HepG2 (cell line): ENCODE measurements around the gene MLX. TPM values are rescaled to one million over a fixed set of nuclear protein-coding genes. Genes with fewer than 3 reads are reported as not detected.
"Not testable (repeated sequence)": the region's sequence is repeated elsewhere in the genome, so short reads cannot be mapped to it uniquely, and the experiment has no call there.

ENCODE experiments used
- ASH2L ChIP-seq: fragments of 300-600, 200-600 bp; sonication (generic); IDR thresholded peaks from 2 replicates; pipeline ENCODE4 v1.7.0; 2017; ENCODE audit warnings: low read depth, mild to moderate bottlenecking, moderate library complexity, mixed read lengths, low read length; ENCODE audit not compliant: insufficient read length
- HNF4A ChIP-seq: sonication (generic); formaldehyde crosslinking; IDR thresholded peaks from 2 replicates; pipeline ENCODE4 v1.4.0; 2020; ENCODE audit warnings: missing genetic modification reagents
- HNF4G ChIP-seq, 2 experiments: sonication (generic) in 1 of 2; formaldehyde crosslinking in 1 of 2; IDR thresholded peaks; 2 replicates each; pipeline versions ENCODE4 v1.4.0 to v1.6.1; 2011 to 2020; ENCODE audit warnings: borderline replicate concordance in 2 of 2, low read depth in 2 of 2, mild to moderate bottlenecking in 2 of 2, low read length in 1 of 2, missing genetic modification reagents in 1 of 2, moderate library complexity in 1 of 2
- MXI1 ChIP-seq: IDR thresholded peaks from 3 replicates; pipeline ENCODE4 v1.6.1; 2012; ENCODE audit warnings: low read depth, low read length, inconsistent platforms, borderline replicate concordance
- MYNN ChIP-seq: sonication (generic); formaldehyde crosslinking; IDR thresholded peaks from 2 replicates; pipeline ENCODE4 v1.4.0; 2020; ENCODE audit warnings: mild to moderate bottlenecking, low read depth, missing genetic modification reagents
- NR2F6 ChIP-seq, 2 experiments: IDR thresholded peaks; 2 replicates each; pipeline ENCODE4 v1.6.1; 2016; ENCODE audit warnings: antibody characterized with exemption in 1 of 2, mild to moderate bottlenecking in 1 of 2
- PRDM4 ChIP-seq: sonication (generic); formaldehyde crosslinking; IDR thresholded peaks from 2 replicates; pipeline ENCODE4 v1.9.0; 2021; ENCODE audit warnings: missing genetic modification reagents, borderline replicate concordance
- RAD21 ChIP-seq: fragments of 450-650 bp; formaldehyde crosslinking; IDR thresholded peaks from 2 replicates; pipeline ENCODE4 v1.5.0; 2020; ENCODE audit warnings: mild to moderate bottlenecking
- RBFOX2 ChIP-seq: fragments of 200-400 bp; formaldehyde crosslinking; IDR thresholded peaks from 2 replicates; pipeline ENCODE4 v1.6.1; 2017; ENCODE audit warnings: low read depth, mild to moderate bottlenecking, low read length
- ZC3H13 ChIP-seq: sonication (generic); formaldehyde crosslinking; IDR thresholded peaks from 2 replicates; pipeline ENCODE4 v1.8.1; 2023; ENCODE audit warnings: mild to moderate bottlenecking, missing genetic modification reagents, moderate library complexity
- ZFP41 ChIP-seq: sonication (generic); formaldehyde crosslinking; IDR thresholded peaks from 2 replicates; pipeline ENCODE4 v1.4.0; 2020; ENCODE audit warnings: mild to moderate bottlenecking, missing genetic modification reagents, borderline replicate concordance
- ZNF263 ChIP-seq: sonication (generic); formaldehyde crosslinking; IDR thresholded peaks from 2 replicates; pipeline ENCODE4 v1.4.0; 2020; ENCODE audit warnings: missing genetic modification reagents
- ZNF451 ChIP-seq: sonication (generic); formaldehyde crosslinking; IDR thresholded peaks from 2 replicates; pipeline ENCODE4 v1.5.0; 2020; ENCODE audit warnings: mild to moderate bottlenecking, missing genetic modification reagents
- ZNF574 ChIP-seq: sonication (generic); formaldehyde crosslinking; IDR thresholded peaks from 2 replicates; pipeline ENCODE4 v1.4.0; 2020; ENCODE audit warnings: missing genetic modification reagents
- ZNF674 ChIP-seq: sonication (generic); formaldehyde crosslinking; IDR thresholded peaks from 2 replicates; pipeline ENCODE4 v1.5.0; 2020; ENCODE audit warnings: low read depth, mild to moderate bottlenecking, missing genetic modification reagents
- ZNF768 ChIP-seq: sonication (generic); formaldehyde crosslinking; IDR thresholded peaks from 2 replicates; pipeline ENCODE4 v1.4.0; 2020; ENCODE audit warnings: missing genetic modification reagents
- ZNF772 ChIP-seq: sonication (generic); formaldehyde crosslinking; IDR thresholded peaks from 2 replicates; pipeline ENCODE4 v1.5.0; 2020; ENCODE audit warnings: mild to moderate bottlenecking, missing genetic modification reagents
- ZNF790 ChIP-seq: sonication (generic); formaldehyde crosslinking; IDR thresholded peaks from 2 replicates; pipeline ENCODE4 v1.8.0; 2022; ENCODE audit warnings: missing genetic modification reagents, mild to moderate bottlenecking, borderline replicate concordance
- ZNF816 ChIP-seq: sonication (generic); formaldehyde crosslinking; IDR thresholded peaks from 2 replicates; pipeline ENCODE4 v1.8.0; 2022; ENCODE audit warnings: missing genetic modification reagents, mild to moderate bottlenecking, borderline replicate concordance
- polyA plus RNA-seq, 8 experiments: library from polyadenylated mRNA; depleted of rRNA in 3 of 8; stranded (reverse) in 7 of 8; unstranded in 1 of 8; fragments of >200 nt; fragmentation: Illumina TruSeq in 4 of 8; extraction: Trizol in 4 of 8; gene quantifications; 2 replicates each; pipeline versions ENCODE4 v1.2.1 to v1.2.3, GENCODE V29; 2011 to 2016; ENCODE audit warnings: low read depth in 4 of 8, missing spikeins in 1 of 8, mixed read lengths in 1 of 8; ENCODE audit not compliant: insufficient read depth in 1 of 8
- total RNA-seq, 5 experiments: library from RNA; depleted of rRNA; stranded (reverse); fragments of >200 nt; fragmentation: Illumina TruSeq; extraction: Trizol; gene quantifications; 2 replicates each; pipeline ENCODE4 v1.2.3, GENCODE V29; 2016; ENCODE audit warnings: low read depth in 1 of 5
- TF ChIP-seq, protein P1 (sequence below): sonication (generic); formaldehyde crosslinking; IDR thresholded peaks from 2 replicates; pipeline ENCODE4 v1.8.1; 2023; ENCODE audit warnings: mild to moderate bottlenecking, missing genetic modification reagents

MLX gene
- total and polyA plus RNA-seq, 2 of the 13 experiments (the other 11 are each of a cell fraction or from before 2014, with no cell fraction given): 38.9 to 74.4 TPM

DNA sequence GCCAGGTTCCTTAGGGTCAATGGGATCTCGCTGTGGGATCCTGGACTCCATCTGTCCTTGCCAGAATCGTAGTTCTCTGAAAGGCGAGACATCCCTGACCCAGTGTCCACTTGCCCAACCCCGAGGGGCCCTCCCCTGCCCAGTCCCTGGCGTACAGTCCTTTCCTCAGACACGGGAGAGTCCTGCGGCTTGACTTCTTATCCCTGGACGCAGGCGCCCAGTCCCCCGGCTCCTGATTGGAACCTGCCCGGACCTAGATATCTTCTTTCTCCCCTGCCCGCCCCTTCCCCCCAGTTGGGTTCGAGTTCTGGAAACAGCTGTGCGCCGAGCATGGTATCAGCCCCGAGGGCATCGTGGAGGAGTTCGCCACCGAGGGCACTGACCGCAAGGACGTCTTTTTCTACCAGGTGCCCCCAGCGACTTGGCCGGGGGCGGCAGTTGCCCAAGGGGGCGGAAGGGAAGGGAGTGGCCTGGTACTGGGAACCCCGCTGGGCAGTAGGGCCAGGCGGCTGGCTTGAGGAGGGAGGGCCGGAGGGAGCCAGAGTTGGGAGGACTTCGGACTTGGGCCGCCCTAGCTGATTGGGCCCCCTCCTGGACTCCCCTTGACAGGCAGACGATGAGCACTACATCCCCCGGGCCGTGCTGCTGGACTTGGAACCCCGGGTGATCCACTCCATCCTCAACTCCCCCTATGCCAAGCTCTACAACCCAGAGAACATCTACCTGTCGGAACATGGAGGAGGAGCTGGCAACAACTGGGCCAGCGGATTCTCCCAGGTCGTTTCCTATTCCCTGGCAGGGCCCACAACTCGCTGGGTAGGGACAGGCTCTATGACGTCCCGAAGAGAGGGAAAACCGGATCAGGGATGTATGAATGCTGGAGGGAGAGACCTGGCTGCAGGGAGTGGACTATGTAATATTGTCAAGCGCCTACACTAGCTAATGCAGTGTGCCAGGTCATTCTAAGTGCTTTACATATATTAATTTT, 43.2 kb downstream of the MLX start (continued):
- TF ChIP-seq, protein P1, sequence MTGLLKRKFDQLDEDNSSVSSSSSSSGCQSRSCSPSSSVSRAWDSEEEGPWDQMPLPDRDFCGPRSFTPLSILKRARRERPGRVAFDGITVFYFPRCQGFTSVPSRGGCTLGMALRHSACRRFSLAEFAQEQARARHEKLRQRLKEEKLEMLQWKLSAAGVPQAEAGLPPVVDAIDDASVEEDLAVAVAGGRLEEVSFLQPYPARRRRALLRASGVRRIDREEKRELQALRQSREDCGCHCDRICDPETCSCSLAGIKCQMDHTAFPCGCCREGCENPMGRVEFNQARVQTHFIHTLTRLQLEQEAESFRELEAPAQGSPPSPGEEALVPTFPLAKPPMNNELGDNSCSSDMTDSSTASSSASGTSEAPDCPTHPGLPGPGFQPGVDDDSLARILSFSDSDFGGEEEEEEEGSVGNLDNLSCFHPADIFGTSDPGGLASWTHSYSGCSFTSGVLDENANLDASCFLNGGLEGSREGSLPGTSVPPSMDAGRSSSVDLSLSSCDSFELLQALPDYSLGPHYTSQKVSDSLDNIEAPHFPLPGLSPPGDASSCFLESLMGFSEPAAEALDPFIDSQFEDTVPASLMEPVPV (CRISPR knock-in tag): 0 out of 2 replicates have a peak, but pooled peaks have one; percentile 6
- peak; percentile 66; the same call in 1 of the 2 replicates for TF ChIP-seq ZC3H13
- 0 out of 2 replicates have a peak, but pooled peaks have one; percentile 74 for TF ChIP-seq ZFP41 (CRISPR knock-in tag)
- peak; percentile 51 for TF ChIP-seq ASH2L
- peak; percentile 20; the same call in 1 of the 2 replicates for TF ChIP-seq HNF4G (IDR thresholded peaks at IDR 0.05; ENCODE audit: borderline replicate concordance, low read depth, low read length)
- not testable (repeated sequence) for TF ChIP-seq HNF4G (CRISPR knock-in tag; IDR thresholded peaks at IDR 0.05; ENCODE audit: borderline replicate concordance, low read depth); NR2F6 (CRISPR knock-in tag; IDR thresholded peaks at IDR 0.05)
- TF ChIP-seq MXI1: peak; percentile 22; the same call in 1 of the 3 replicates
- TF ChIP-seq ZNF772 (CRISPR knock-in tag): 0 out of 2 replicates have a peak, but pooled peaks have one; percentile 41
- TF ChIP-seq RBFOX2: peak; percentile 52
- TF ChIP-seq RAD21 (CRISPR knock-in tag): peak; percentile 61
- peak; percentile 90 for TF ChIP-seq ZNF674 (CRISPR knock-in tag)
- TF ChIP-seq ZNF790 (CRISPR knock-in tag): 0 out of 2 replicates have a peak, but pooled peaks have one; percentile 43
- peak; percentile 1; the same call in 1 of the 2 replicates for TF ChIP-seq ZNF451 (CRISPR knock-in tag)
- TF ChIP-seq HNF4A: peak; percentile 51
- 0 out of 2 replicates have a peak, but pooled peaks have one; percentile 29 for TF ChIP-seq MYNN
- 0 out of 2 replicates have a peak, but pooled peaks have one; percentile 13 for TF ChIP-seq NR2F6 (IDR thresholded peaks at IDR 0.05)
- 0 out of 2 replicates have a peak, but pooled peaks have one; percentile 48 for TF ChIP-seq ZNF816 (CRISPR knock-in tag)
- 0 out of 2 replicates have a peak, but pooled peaks have one; percentile 29 for TF ChIP-seq PRDM4 (CRISPR knock-in tag)
- TF ChIP-seq ZNF263 (CRISPR knock-in tag): peak; percentile 87; the same call in 1 of the 2 replicates
- peak; percentile 5; the same call in 1 of the 2 replicates for TF ChIP-seq ZNF768 (CRISPR knock-in tag)
- TF ChIP-seq ZNF574: peak; percentile 35; the same call in 1 of the 2 replicates
